Measurements from ENCODE around the gene C1QB. TPM values are rescaled to one million over a fixed set of nuclear protein-coding genes. Genes with fewer than 3 reads are reported as not detected.

The C1QB gene
- total and polyA plus RNA-seq, 10 donors, result 225 to 3,817 (median 1,581) TPM

Small RNA genes lying within 50 kb of the gene (microRNA-seq; reads per million reads assigned to microRNA genes)
- 0 to 0.28 (median 0) reads per million in 3 donors for gene MIR6127

Small RNA genes lying within 50 kb of the gene (small RNA-seq; reads per million reads assigned to genes)
- gene MIR6127, result 0 to 0.06 (median 0) reads per million in 4 donors

Other genes with a start within 250 kb of the C1QB start
- gene ZBTB40, start 201.4 kb upstream of the C1QB start, total RNA-seq, result 10 to 100 TPM; 27.3 to 40.2 (median 32.7) TPM
- 10 to 100 TPM in 1 of 3 donors, 1 to 10 TPM in 2; 4.4 to 12.9 (median 9.8) TPM for gene ZBTB40, start 201.4 kb upstream of the C1QB start, polyA plus RNA-seq
- gene EPHA8, start 89.7 kb upstream of the C1QB start, total RNA-seq, result 1 to 10 TPM; 3.3 to 9.2 (median 5.3) TPM
- gene EPHA8, start 89.7 kb upstream of the C1QB start, polyA plus RNA-seq, result 1 to 10 TPM in 1 of 3 donors, under 1 TPM in 2; 0.30 to 1.3 (median 0.33) TPM
- 1,000 to 10,000 TPM in 3 of 7 donors, 100 to 1,000 TPM in 4; 643 to 1,485 (median 980) TPM for gene C1QA, start 16.6 kb upstream of the C1QB start, total RNA-seq
- 100 to 1,000 TPM; 296 to 658 (median 579) TPM for gene C1QA, start 16.6 kb upstream of the C1QB start, polyA plus RNA-seq
- gene C1QC, start 9.6 kb upstream of the C1QB start, total RNA-seq, result 1,000 to 10,000 TPM in 5 of 7 donors, 100 to 1,000 TPM in 2; 919 to 1,691 (median 1,278) TPM
- gene C1QC, start 9.6 kb upstream of the C1QB start, polyA plus RNA-seq, result 100 to 1,000 TPM in 2 of 3 donors, 10 to 100 TPM in 1; 98.7 to 283 (median 276) TPM
- 1 to 10 TPM; 2.5 to 9.3 (median 7.3) TPM for gene EPHB2, start 57.6 kb downstream of the C1QB start, total RNA-seq
- 1 to 10 TPM in 2 of 3 donors, under 1 TPM in 1; 0.67 to 2.0 (median 1.3) TPM for gene EPHB2, start 57.6 kb downstream of the C1QB start, polyA plus RNA-seq